NCI-H2171 (cell line): ENCODE measurements around the gene BLOC1S2.
"Not testable (repeated sequence)": the region's sequence is repeated elsewhere in the genome, so short reads cannot be mapped to it uniquely, and the experiment has no call there.

Source experiments
- DNase-seq: peaks from one replicate; lab custom pipeline; 2025; lab: John Stamatoyannopoulos, UW

The BLOC1S2 gene

DNA sequence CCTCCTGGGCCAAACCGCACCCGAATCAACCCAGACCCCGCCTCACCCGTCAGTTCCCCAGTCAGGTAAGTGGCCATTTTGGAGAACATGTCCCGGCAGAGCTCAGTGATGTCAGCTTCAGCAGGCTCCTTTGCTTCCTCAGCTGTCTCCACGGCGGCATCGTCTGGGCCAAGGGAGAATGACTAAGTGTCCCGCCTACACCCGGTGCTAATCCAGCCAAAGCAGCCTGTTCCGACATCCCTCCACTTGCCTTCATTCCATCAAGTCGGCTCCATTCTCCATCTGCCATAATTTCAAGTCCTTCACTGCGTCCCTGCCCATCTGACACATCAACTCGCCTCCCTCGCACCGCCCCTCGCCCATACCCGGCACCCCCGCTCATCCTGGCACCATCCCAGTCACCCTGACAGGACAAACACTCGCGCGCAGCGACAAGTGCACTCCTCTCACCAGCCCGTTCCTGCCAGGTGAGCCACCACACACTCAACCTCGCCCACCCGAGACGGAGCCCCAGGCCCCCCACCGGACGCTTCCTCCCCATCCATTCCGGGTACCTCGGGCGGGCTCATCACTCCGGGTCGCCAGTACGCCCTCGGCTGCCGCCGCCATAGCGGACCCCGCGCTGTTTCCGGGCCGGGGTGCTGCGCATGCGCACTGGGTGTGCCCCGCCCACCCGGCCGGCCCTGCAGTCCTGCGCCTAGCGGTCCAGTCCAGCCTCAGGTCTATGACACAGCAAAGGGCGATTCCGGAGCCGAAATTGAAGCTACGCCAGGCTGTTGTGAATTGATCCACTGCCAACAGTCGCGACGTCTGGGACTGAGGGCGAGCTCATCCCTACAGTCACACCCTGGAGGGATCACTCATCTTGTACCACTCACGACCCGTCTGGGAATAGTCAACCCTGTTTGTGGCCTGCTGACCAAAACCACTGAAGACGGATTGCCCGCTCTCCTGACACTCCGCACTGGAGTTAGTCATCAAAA, at the start of gene BLOC1S2:
Gene BLOC1S2, minus strand, starts transcription at position 630 of the 983 bp plus-strand sequence. Its CDS starts 21 bp downstream, at position 609.
- peak; percentile 52 for DNase-seq

- no peak for DNase-seq
Observed at GRCh38 chr10:100334762-100335161, 48.3 kb upstream of the BLOC1S2 start.

DNA sequence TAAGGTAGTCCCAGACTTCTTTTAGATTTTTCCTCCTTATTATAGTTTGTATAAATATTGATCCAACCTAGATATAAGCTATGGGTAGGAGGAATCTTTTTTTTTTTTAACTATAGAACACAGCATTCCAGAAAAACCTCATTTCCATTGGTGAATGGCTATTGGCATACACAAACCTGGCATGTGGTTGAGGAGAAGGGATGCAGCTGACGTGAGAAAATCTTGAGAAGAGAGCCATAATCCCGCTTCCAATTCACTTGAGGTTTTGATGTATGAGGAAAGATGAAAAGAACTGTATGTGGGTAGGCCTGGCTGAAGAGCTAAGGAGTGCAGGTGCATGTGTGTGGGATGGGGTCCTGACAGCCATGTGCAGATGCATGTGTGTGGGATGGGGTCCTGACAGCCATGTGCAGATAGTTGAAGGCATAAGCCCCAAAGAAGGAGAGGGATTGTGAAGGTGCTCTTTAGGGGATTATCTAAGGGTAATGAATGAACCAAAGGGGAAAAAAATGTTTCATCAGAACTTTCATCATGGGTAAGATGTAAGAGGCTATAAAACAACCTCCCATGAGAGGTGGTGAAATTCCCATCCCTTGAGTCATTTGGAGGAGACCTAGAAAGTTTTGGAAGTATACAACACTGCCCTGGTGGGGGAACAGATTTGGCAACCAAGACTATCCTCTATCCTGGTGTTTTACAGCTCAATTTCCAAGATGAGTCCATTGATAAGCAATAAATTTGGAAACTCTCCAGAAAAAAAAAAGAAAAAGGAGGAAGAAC, 47.4 kb upstream of the BLOC1S2 start:
- no peak for DNase-seq

- DNase-seq: no peak
Observed at GRCh38 chr10:100333106-100333505, 46.6 kb upstream of the BLOC1S2 start.

GRCh38 chr10:100330079-100330478, 43.6 kb upstream of the BLOC1S2 start, which contains the start of gene PKD2L1:
Gene PKD2L1, minus strand, starts transcription at chr10:100330228. Its CDS starts 125 bp downstream, at chr10:100330103.
- no peak for DNase-seq

GRCh38 chr10:100328198-100328597, 41.7 kb upstream of the BLOC1S2 start:
- no peak for DNase-seq

- DNase-seq: no peak
Observed at GRCh38 chr10:100327718-100328009, 41.2 kb upstream of the BLOC1S2 start.

DNA sequence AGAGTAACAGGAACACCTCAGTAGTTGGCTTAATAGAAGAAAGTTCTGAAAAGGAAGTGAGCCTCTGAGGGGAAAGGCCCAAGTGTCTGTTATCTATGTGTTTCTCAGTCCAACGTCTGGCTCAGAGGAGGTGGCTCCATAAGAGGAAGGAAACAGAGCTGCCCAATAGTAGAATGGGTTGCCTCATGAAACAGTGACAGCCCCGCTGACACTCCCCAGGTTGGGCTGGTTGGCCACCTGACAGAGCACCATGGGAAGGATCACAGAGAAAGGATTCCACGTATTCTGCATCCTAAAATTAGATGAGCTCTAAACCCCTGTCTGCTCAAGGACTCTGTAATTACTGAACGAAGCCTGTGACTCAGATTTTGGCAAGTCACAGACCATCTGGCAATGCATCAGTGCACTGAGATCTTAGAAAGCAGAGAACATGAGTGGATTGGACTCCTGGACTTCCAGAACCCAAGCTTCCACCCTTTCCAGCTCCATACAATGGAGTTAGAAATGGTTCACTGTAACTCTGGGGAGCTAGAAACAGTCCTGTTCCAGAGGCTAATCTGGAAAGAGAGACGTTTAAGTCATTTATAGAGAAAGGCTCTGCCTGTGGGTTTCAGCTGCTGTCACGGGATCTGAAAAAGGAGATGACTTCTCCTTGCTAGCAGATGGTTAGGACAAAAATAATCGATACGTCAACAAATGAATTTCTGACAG, 40.7 kb upstream of the BLOC1S2 start:
- DNase-seq: no peak

GRCh38 chr10:100325158-100325557, 38.7 kb upstream of the BLOC1S2 start:
- DNase-seq: no peak

DNA sequence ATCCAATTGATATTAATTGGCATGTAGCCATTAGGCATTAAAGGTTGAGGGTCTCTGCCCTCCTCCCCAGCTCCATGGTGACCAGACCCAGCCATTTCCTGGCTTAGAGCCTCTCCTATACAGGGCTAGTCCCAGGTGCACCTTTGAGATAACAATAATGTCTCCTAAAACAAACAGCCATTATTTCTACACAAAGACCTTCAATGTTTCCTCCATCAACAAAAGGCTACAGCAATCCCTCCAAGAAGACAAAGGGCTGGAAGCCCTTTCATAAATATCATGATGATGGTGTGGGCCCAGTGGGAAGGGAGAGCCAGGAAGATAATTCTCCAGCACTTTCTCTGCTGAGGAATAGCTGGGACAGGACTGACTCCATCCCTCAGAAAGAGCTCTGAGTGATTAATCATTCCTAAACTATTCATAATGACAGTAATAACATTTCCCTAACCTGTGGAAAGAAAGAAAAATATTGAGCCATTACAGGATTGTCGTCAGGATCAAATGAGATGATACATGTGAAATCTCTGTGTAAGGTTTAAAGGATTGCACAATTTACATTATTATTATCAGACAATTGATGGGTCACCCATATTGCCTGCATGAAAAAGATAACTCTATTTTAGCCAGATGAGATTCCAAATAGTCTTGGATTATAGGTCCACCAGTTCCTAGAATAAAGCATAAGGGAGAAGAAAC, 33.4 kb upstream of the BLOC1S2 start:
- no peak for DNase-seq

DNA sequence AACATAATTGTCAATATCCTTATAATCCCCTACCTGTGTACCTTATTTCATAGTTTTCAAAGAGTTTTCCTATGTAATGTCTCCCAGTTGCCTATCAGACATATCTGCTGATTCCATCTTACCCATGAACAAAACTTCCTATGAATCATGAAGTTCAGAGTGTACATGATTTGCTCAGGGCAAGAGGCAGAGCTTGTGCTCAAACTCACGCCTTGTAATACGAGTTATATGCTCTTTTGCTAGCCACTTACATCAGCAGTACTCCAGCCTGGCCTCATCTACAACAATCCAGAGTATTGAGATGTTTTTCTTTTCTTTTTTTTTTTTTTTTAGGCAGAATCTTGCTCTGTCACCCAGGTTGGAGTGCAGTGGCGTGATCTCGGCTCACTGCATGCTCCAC, 31.7 kb upstream of the BLOC1S2 start:
- DNase-seq: no peak

- no peak for DNase-seq
Observed at GRCh38 chr10:100315615-100316014, 29.1 kb upstream of the BLOC1S2 start.

DNA sequence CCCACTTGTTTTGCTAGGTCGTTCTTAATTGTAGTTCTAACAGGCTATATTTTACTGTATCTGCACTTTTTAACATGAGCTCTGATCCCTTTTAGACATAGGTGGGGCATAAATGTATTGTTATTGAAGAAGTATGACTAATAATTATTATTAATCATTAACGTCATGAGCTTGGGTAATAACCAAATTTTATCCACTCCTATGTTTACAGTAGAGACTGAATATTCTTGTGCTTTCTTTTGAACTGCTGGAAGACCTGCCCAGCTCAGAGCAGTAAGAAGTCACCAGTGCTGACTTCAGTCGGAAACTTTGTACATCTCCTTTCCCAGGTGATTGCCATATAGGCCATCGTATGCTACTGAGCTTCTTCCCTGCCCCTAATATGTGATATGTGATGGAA, 24.8 kb upstream of the BLOC1S2 start:
- DNase-seq: no peak

DNA sequence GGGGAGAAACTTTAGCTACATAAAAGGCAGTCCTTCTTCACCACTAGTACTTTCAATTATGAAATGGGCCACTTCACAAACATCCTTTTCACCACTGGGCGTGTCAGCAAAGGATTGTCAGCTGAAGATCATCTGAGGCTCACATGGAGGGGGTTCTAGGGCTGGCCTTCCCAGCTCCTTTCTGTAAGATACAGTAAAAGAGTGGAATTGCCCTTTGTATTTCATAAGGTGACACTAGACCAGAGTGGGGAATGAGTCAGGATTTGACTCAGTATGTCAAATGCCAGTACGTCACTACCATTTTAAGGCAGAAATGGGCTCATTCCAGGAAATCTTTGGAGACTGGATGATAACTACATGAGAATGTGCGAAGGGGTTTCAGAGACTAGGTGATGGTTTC, 21.2 kb upstream of the BLOC1S2 start:
- no peak for DNase-seq

DNA sequence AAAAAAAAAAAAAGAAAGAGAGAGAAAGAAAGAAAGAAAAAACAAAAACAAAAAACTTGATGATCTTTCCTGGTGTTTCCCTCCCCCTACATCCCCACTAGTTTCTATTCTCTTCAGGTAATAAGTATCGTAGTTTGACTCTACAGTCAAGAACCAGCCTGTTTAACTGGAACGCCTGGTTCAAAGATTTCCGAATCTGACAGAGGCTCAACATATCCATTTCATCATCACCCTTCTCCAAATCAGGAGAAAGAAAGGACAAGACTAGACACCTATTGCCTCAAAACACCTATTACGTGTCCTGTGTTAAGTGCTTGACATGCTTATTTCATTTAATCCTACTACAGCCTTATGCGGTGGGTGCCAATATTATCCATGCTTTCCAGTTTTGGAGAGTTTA, 20.4 kb upstream of the BLOC1S2 start:
- no peak for DNase-seq

- DNase-seq: no peak
Observed at GRCh38 chr10:100304414-100304813, 17.9 kb upstream of the BLOC1S2 start.

DNA sequence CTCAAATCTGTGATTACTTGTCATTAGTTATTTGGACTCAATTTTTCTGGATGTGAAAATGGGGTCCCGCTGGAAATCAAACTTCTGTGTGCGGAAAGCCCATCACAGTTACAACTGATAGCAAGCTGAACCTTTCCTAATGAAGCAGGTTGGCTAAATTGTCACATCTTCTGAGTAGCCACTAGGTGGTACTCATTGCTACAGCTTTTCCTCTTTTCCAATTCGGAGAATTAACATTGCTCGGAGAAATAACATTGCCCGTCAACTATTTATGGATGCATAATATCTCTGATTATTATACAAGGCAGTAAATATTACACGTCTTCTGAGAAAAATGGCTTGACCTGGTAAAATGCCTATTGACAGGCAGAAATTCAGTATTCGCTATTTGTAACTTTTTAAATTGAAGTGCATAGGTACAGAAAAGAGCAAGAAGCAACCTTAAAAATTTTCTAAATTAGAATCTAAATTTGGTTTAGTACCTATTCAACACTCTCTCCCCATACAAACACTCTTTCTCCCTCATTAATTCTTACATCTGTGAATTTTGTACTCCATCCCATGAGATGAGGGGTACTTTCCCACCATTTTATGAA, 17.3 kb upstream of the BLOC1S2 start:
- no peak for DNase-seq

DNA sequence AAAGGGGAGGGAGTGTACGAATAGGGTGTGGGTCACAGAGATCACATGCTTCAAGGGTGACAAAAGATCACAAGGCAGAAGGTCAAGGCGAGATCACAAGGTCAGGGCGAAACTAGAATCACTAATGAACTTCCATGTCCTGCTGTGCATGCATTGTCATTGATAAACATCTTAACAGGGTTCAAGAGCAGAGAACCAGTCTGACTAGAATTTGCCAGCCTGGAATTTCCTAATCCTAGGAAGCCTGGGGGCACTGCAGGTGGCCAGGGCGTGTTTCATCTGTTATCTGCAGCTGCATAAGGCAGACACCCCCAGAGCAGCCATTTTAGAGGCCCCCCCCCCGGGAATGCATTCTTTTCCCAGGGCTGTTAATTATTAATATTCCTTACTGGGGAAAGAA, 14.6 kb upstream of the BLOC1S2 start:
- not testable (repeated sequence) for DNase-seq

GRCh38 chr10:100297242-100297641, 10.8 kb upstream of the BLOC1S2 start:
- no peak for DNase-seq

GRCh38 chr10:100293066-100293465, 6.6 kb upstream of the BLOC1S2 start:
- DNase-seq: no peak

DNA sequence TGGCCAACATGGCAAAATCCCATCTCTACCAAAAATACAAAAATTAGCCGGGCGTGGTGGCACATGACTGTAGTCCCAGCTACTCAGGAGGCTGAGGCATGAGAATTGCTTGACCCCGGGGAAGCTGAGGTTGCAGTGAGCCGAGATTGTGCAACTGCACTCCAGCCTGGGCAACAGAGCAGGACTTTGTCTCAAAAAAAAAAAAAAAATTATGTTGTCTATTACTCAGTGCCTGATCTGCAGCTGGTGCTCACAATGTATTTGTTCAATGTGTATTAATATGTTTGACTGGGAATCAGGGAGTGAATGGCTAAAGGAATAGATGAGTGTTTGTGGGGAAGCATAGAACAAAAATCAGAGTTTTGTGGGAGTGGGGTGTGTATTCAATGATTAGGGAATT, 5.8 kb upstream of the BLOC1S2 start:
- not testable (repeated sequence) for DNase-seq
